ENCODE results near the gene ZNF345.

DNA sequence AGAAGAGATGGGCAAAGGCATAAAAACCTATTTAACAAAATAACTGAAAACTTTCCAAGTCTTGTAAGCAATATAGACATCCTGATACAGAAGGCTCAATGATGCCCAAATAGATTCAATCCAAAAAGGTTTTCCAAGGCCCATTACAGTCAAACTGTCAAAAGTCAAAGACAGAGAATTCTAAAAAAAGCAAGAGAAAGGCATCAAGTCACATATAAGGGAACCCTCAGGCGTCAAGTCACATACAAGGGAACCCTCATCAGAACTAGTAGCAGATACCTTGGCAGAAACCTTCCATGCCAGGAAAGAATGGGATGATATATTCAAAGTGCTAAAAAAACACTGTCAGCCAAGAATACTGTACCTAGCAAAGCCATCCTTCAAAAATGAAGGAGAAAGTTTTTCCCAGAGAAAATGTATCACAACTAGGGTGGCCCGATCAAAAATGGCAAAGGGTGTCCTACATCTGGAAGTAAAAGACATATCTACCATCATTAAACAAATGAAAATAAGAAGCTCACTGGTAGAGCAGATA is 44.2 kb downstream of the ZNF345 start:
- TF ChIP-seq, protein P1, sequence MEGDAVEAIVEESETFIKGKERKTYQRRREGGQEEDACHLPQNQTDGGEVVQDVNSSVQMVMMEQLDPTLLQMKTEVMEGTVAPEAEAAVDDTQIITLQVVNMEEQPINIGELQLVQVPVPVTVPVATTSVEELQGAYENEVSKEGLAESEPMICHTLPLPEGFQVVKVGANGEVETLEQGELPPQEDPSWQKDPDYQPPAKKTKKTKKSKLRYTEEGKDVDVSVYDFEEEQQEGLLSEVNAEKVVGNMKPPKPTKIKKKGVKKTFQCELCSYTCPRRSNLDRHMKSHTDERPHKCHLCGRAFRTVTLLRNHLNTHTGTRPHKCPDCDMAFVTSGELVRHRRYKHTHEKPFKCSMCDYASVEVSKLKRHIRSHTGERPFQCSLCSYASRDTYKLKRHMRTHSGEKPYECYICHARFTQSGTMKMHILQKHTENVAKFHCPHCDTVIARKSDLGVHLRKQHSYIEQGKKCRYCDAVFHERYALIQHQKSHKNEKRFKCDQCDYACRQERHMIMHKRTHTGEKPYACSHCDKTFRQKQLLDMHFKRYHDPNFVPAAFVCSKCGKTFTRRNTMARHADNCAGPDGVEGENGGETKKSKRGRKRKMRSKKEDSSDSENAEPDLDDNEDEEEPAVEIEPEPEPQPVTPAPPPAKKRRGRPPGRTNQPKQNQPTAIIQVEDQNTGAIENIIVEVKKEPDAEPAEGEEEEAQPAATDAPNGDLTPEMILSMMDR (IDR thresholded peaks at IDR 0.05) = no peak
- TF ChIP-seq POLR2A (IDR thresholded peaks at IDR 0.05) = no peak

Measured in stomach (tissue), 4 donors.